Measurements from ENCODE around the gene ZFP14. TPM values are rescaled to one million over a fixed set of nuclear protein-coding genes. Genes with fewer than 3 reads are reported as not detected.
A peak's percentile ranks its signal among the peaks of the same experiment; 100 is the strongest.
"Not testable (repeated sequence)": the region's sequence is repeated elsewhere in the genome, so short reads cannot be mapped to it uniquely, and the experiment has no call there.

The ZFP14 gene
- total RNA-seq, 1 experiment from 2014 or later = 3.5 TPM

DNA sequence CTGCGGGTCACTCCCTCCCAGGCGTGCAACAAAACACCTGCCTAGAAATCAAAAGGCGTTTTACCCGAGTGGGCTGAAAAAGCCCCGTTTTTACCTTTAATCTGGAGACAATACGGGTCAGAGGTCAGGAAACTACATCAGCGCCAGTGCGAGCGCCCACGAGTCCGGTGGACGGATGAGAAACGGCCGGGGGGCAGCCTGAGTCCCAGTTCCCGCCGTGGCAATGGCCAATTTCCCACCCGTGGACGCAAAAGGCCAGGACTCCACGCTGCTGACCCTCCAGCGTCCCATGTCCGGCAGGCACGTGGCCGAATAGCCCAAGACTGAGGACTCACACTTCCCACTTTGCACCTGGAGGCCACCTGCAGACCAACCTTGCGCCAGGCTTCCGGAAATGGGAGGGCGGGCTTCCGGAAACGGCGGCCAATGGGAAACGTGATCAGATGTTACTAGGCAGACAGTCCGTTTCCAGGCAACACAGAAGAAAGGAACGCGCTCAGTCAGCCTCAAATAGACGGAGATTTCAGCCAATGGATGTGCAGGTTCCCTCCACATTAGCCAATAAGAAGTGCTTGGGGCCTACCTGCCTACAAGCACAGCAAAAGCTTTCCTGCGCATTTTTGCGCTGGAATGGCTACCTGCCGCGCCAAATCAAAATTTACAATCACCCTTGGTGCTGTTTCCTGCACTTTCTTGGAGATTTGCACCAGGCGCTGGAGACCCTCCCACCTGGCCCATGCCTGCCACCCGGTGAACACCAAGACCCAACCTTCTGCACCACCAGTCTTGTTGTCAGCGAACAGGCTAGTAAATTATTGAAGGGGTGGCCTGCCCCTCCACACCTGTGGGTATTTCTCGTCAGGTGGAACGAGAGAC is 47.4 kb downstream of the ZFP14 start:
- DNase-seq = peak in 1 of 2 experiments; percentile 43
- CTCF ChIA-PET = no interaction called here
- peaks cover 23% of the 10 kb centered on the region; the same call in 1 of the 2 replicates for H3K9me3 ChIP-seq
- peaks cover 42% of the 10 kb centered on the region for H3K9me3 Mint-ChIP-seq (ENCODE audit: unreplicated experiment)
- no peaks in the 10 kb centered on the region for H3K27me3 Mint-ChIP-seq (ENCODE audit: insufficient read depth, unreplicated experiment)
- H3K4me1 ChIP-seq = no peaks in the 10 kb centered on the region
- intact Hi-C loops (cut with micrococcal nuclease; ENCODE audit: unreplicated experiment) = no loop called here
- TF ChIP-seq CTCF (IDR thresholded peaks at IDR 0.05; ENCODE audit: insufficient read depth in 1 of 2, low read depth in 1 of 2, low read length in 1 of 2, severe bottlenecking in 1 of 2, unreplicated experiment in 1 of 2) = no peak
- peak overlapping the region; percentile 44 for H3K4me3 Mint-ChIP-seq (ENCODE audit: unreplicated experiment)
- H3K27me3 ChIP-seq (replicated peaks; ENCODE audit: control insufficient read depth, insufficient read depth, low read length) = no peaks in the 10 kb centered on the region
- no peak overlapping the region for H3K27ac Mint-ChIP-seq (ENCODE audit: unreplicated experiment)
- no peaks in the 10 kb centered on the region for H3K36me3 ChIP-seq (ENCODE audit: control insufficient read depth, insufficient read depth, low read length)
- POLR2A ChIA-PET = no interaction called here
- peaks cover 6% of the 10 kb centered on the region for H3K36me3 Mint-ChIP-seq (ENCODE audit: insufficient read depth, unreplicated experiment)
- no peak overlapping the region for H3K4me3 ChIP-seq (ENCODE audit: low read depth, low read length)
- BruUV-seq (replicated peaks) = no TSS peak
- no peaks in the 10 kb centered on the region for H3K4me1 Mint-ChIP-seq (ENCODE audit: low read depth, unreplicated experiment)

- Mint-ChIP-seq H3K4me1 (ENCODE audit: low read depth, unreplicated experiment) (no peaks in the 10 kb centered on the region), H3K9me3 (ENCODE audit: unreplicated experiment) (peaks cover 35% of the 10 kb centered on the region), H3K27ac (ENCODE audit: unreplicated experiment) (no peak overlapping the region), H3K36me3 (ENCODE audit: insufficient read depth, unreplicated experiment) (peaks cover 6% of the 10 kb centered on the region), H3K4me3 (ENCODE audit: unreplicated experiment) (no peak overlapping the region), H3K27me3 (ENCODE audit: insufficient read depth, unreplicated experiment) (no peaks in the 10 kb centered on the region)
- H3K9me3 ChIP-seq = peaks cover 20% of the 10 kb centered on the region; the same call in 1 of the 2 replicates
- H3K4me1 ChIP-seq = no peaks in the 10 kb centered on the region
- ChIA-PET POLR2A (no interaction called here), CTCF (no interaction called here)
- no peak overlapping the region for H3K4me3 ChIP-seq (ENCODE audit: low read depth, low read length)
- H3K27me3 ChIP-seq (replicated peaks; ENCODE audit: control insufficient read depth, insufficient read depth, low read length) = no peaks in the 10 kb centered on the region
- no TSS peak for BruUV-seq (replicated peaks)
- intact Hi-C loops (cut with micrococcal nuclease; ENCODE audit: unreplicated experiment) = no loop called here
- TF ChIP-seq CTCF (IDR thresholded peaks at IDR 0.05; ENCODE audit: insufficient read depth in 1 of 2, low read depth in 1 of 2, low read length in 1 of 2, severe bottlenecking in 1 of 2, unreplicated experiment in 1 of 2) = no peak
- no peaks in the 10 kb centered on the region for H3K36me3 ChIP-seq (ENCODE audit: control insufficient read depth, insufficient read depth, low read length)
- DNase-seq = no peak
Observed at GRCh38 chr19:36330216-36330615, 48.8 kb downstream of the ZFP14 start.

DNA sequence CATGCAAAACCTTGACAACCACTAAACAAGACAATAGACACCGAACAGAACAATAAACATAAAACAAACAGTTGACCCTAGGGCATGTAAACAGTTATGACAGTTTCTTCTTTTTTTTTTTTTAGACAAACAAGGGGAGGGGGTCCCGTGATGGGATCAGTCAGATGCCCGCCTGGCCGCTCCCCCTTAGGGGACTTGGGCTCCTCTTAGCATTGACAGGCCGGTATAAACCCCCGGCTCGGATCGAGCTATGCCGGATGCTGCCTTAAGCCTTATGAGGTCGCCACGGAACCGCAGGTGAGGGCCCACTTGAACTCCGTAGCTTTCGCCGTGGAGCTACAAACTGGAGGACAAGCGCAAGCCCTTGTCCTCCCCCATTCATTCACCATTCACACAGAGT is 49.5 kb downstream of the ZFP14 start:
- POLR2A ChIA-PET, CTCF ChIA-PET: not testable (repeated sequence)

GRCh38 chr19:36326649-36327048 is 52.4 kb downstream of the ZFP14 start:
- H3K4me3 ChIP-seq (ENCODE audit: low read depth, low read length); H3K4me1 Mint-ChIP-seq (ENCODE audit: low read depth, unreplicated experiment); H3K4me3 Mint-ChIP-seq (ENCODE audit: unreplicated experiment); H3K36me3 ChIP-seq (ENCODE audit: control insufficient read depth, insufficient read depth, low read length); CTCF ChIA-PET; H3K27ac Mint-ChIP-seq (ENCODE audit: unreplicated experiment); intact Hi-C loops (cut with micrococcal nuclease; ENCODE audit: unreplicated experiment); POLR2A ChIA-PET; H3K4me1 ChIP-seq; DNase-seq; H3K27me3 ChIP-seq (replicated peaks; ENCODE audit: control insufficient read depth, insufficient read depth, low read length); H3K36me3 Mint-ChIP-seq (ENCODE audit: insufficient read depth, unreplicated experiment); H3K27me3 Mint-ChIP-seq (ENCODE audit: insufficient read depth, unreplicated experiment); BruUV-seq (replicated peaks): not testable (repeated sequence)
- peaks cover 31% of the 10 kb centered on the region for H3K9me3 Mint-ChIP-seq (ENCODE audit: unreplicated experiment)
- H3K9me3 ChIP-seq = peaks cover 11% of the 10 kb centered on the region; the same call in 1 of the 2 replicates

More for the DNA sequence above, 49.5 kb downstream of the ZFP14 start:
- peaks cover 41% of the 10 kb centered on the region for H3K9me3 Mint-ChIP-seq (ENCODE audit: unreplicated experiment)
- BruUV-seq (replicated peaks); DNase-seq; H3K4me3 Mint-ChIP-seq (ENCODE audit: unreplicated experiment); H3K27me3 Mint-ChIP-seq (ENCODE audit: insufficient read depth, unreplicated experiment); H3K4me1 Mint-ChIP-seq (ENCODE audit: low read depth, unreplicated experiment); H3K27ac Mint-ChIP-seq (ENCODE audit: unreplicated experiment); H3K36me3 Mint-ChIP-seq (ENCODE audit: insufficient read depth, unreplicated experiment); H3K27me3 ChIP-seq (replicated peaks; ENCODE audit: control insufficient read depth, insufficient read depth, low read length); intact Hi-C loops (cut with micrococcal nuclease; ENCODE audit: unreplicated experiment); H3K36me3 ChIP-seq (ENCODE audit: control insufficient read depth, insufficient read depth, low read length); H3K4me1 ChIP-seq; H3K4me3 ChIP-seq (ENCODE audit: low read depth, low read length): not testable (repeated sequence)
- peaks cover 20% of the 10 kb centered on the region; the same call in 1 of the 2 replicates for H3K9me3 ChIP-seq

DNA sequence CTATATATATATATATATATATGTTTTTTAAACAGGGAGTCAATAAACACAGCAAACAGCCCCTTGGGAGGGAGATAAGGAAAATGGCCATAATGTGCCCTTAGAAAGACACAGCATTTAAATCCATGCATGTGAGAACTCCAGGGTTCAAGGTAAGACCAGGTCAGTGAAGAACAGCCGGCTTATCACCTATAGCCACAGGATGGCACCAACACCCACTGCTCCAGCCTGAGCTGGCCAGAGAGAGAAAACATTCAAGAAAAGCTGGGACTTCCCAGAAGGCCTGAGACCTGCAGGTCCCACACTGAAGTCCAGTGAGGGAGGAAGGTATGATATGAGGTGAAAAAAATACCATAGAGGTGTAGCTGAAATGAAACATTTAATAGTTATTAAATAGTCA is 63.8 kb downstream of the ZFP14 start:
- H3K27ac Mint-ChIP-seq (ENCODE audit: unreplicated experiment); intact Hi-C loops (cut with micrococcal nuclease; ENCODE audit: unreplicated experiment); H3K4me3 Mint-ChIP-seq (ENCODE audit: unreplicated experiment); H3K27me3 Mint-ChIP-seq (ENCODE audit: insufficient read depth, unreplicated experiment); H3K27me3 ChIP-seq (replicated peaks; ENCODE audit: control insufficient read depth, insufficient read depth, low read length); BruUV-seq (replicated peaks); POLR2A ChIA-PET; H3K9me3 ChIP-seq; H3K4me3 ChIP-seq (ENCODE audit: low read depth, low read length); H3K36me3 ChIP-seq (ENCODE audit: control insufficient read depth, insufficient read depth, low read length); H3K36me3 Mint-ChIP-seq (ENCODE audit: insufficient read depth, unreplicated experiment); H3K4me1 ChIP-seq; H3K4me1 Mint-ChIP-seq (ENCODE audit: low read depth, unreplicated experiment); CTCF ChIA-PET; DNase-seq: not testable (repeated sequence)
- H3K9me3 Mint-ChIP-seq (ENCODE audit: unreplicated experiment) = peaks cover 11% of the 10 kb centered on the region
